H9 (cell line): ENCODE data around the gene P2RX2. TPM values are rescaled to one million over a fixed set of nuclear protein-coding genes. Genes with fewer than 3 reads are reported as not detected.

Experiments used
- DNase-seq: peaks from one replicate; pipeline ENCODE4 v3.0.0-alpha.2; 2017
- H2AFZ ChIP-seq: one replicate; pipeline ENCODE4 v1.6.1; 2013; ENCODE audit warnings: mild to moderate bottlenecking, low read length, control low read depth, moderate library complexity
- H2AK5ac ChIP-seq: 2 replicates; pipeline ENCODE4 v1.6.1; 2013; ENCODE audit warnings: low read length, control low read depth, mixed read lengths; ENCODE audit not compliant: insufficient read length
- H2BK120ac ChIP-seq: one replicate; pipeline ENCODE4 v1.6.1; 2013; ENCODE audit warnings: low read depth, mild to moderate bottlenecking, low read length, control low read depth, inconsistent platforms; ENCODE audit not compliant: poor library complexity, severe bottlenecking
- H2BK12ac ChIP-seq: 2 replicates; pipeline ENCODE4 v1.6.1; 2013; ENCODE audit warnings: low read length, control low read depth, mixed read lengths, low read depth; ENCODE audit not compliant: insufficient read length
- H2BK15ac ChIP-seq: 2 replicates; pipeline ENCODE4 v1.6.1; 2013; ENCODE audit warnings: low read depth, low read length, control low read depth
- H2BK20ac ChIP-seq: one replicate; pipeline ENCODE4 v1.6.1; 2013; ENCODE audit warnings: low read depth, mild to moderate bottlenecking, low read length, control low read depth, inconsistent platforms; ENCODE audit not compliant: poor library complexity, severe bottlenecking
- H2BK5ac ChIP-seq: 2 replicates; pipeline ENCODE4 v1.6.1; 2013; ENCODE audit warnings: low read length, control low read depth, mixed read lengths; ENCODE audit not compliant: insufficient read length
- H3K14ac ChIP-seq: 2 replicates; pipeline ENCODE4 v1.6.1; 2013; ENCODE audit warnings: low read length, control low read depth; ENCODE audit not compliant: insufficient read depth
- H3K18ac ChIP-seq: 2 replicates; pipeline ENCODE4 v1.6.1; 2013; ENCODE audit warnings: low read depth, mild to moderate bottlenecking, mixed read lengths, low read length, control low read depth; ENCODE audit not compliant: insufficient read length
- H3K23ac ChIP-seq: 2 replicates; pipeline ENCODE4 v1.6.1; 2013; ENCODE audit warnings: low read length, control low read depth, mixed read lengths, low read depth; ENCODE audit not compliant: insufficient read length
- H3K23me2 ChIP-seq: 2 replicates; pipeline ENCODE4 v1.6.1; 2013; ENCODE audit warnings: low read depth, mild to moderate bottlenecking, mixed read lengths, low read length, control low read depth; ENCODE audit not compliant: insufficient read length, poor library complexity, severe bottlenecking
- H3K27ac ChIP-seq: 2 replicates; pipeline ENCODE4 v1.5.1; 2013; ENCODE audit warnings: low read length, control low read depth, mixed read lengths, low read depth; ENCODE audit not compliant: insufficient read length
- H3K27me3 ChIP-seq: 2 replicates; pipeline ENCODE4 v1.6.1; 2013; ENCODE audit warnings: low read length, control low read depth, inconsistent platforms; ENCODE audit not compliant: insufficient read depth
- H3K4ac ChIP-seq: 2 replicates; pipeline ENCODE4 v1.6.1; 2013; ENCODE audit warnings: low read depth, mild to moderate bottlenecking, control low read depth, inconsistent platforms, low read length, moderate library complexity
- H3K4me1 ChIP-seq: 2 replicates; pipeline ENCODE4 v1.6.1; 2013; ENCODE audit warnings: low read length, control low read depth, inconsistent platforms; ENCODE audit not compliant: insufficient read depth
- H3K4me2 ChIP-seq: 2 replicates; pipeline ENCODE4 v1.6.1; 2013; ENCODE audit warnings: low read length, control low read depth, mixed read lengths; ENCODE audit not compliant: insufficient read length, insufficient read depth
- H3K56ac ChIP-seq: 2 replicates; pipeline ENCODE4 v1.6.1; 2013; ENCODE audit warnings: low read depth, mild to moderate bottlenecking, mixed read lengths, low read length, control low read depth; ENCODE audit not compliant: insufficient read length
- H3K79me1 ChIP-seq: 2 replicates; pipeline ENCODE4 v1.6.1; 2013; ENCODE audit warnings: low read depth, mild to moderate bottlenecking, moderate library complexity, low read length, control low read depth, inconsistent platforms; ENCODE audit not compliant: insufficient read depth, poor library complexity, severe bottlenecking
- H3K79me2 ChIP-seq: 2 replicates; pipeline ENCODE4 v1.6.1; 2013; ENCODE audit warnings: low read length, control low read depth, inconsistent platforms; ENCODE audit not compliant: insufficient read depth
- H3K9ac ChIP-seq: 2 replicates; pipeline ENCODE4 v1.6.1; 2013; ENCODE audit warnings: low read length, control low read depth, mixed read lengths; ENCODE audit not compliant: insufficient read length; ENCODE audit errors: extremely low read depth
- H3K9me3 ChIP-seq: one replicate; pipeline ENCODE4 v1.6.1; 2013; ENCODE audit warnings: low read depth, low read length, inconsistent platforms; ENCODE audit not compliant: control insufficient read depth
- H3T11ph ChIP-seq: one replicate; pipeline ENCODE4 v1.6.1; 2013; ENCODE audit warnings: mild to moderate bottlenecking, low read length, control low read depth, inconsistent platforms
- H4K20me1 ChIP-seq: one replicate; pipeline ENCODE4 v1.6.1; 2013; ENCODE audit not compliant: control insufficient read depth, insufficient read length, insufficient read depth
- H4K5ac ChIP-seq: 2 replicates; pipeline ENCODE4 v1.6.1; 2013; ENCODE audit warnings: low read depth, mild to moderate bottlenecking, mixed read lengths, low read length, control low read depth; ENCODE audit not compliant: insufficient read length
- H4K8ac ChIP-seq: replicated peaks from 2 replicates; pipeline ENCODE4 v1.6.1; 2013; ENCODE audit warnings: low read length, control low read depth, mixed read lengths, low read depth; ENCODE audit not compliant: insufficient read length
- H4K91ac ChIP-seq: 2 replicates; pipeline ENCODE4 v1.6.1; 2013; ENCODE audit warnings: low read depth, mild to moderate bottlenecking, moderate library complexity, mixed read lengths, low read length, control low read depth; ENCODE audit not compliant: insufficient read length
- H3K27ac Mint-ChIP-seq, 3 experiments: 2 replicates in 2 of 3; 3 replicates in 1 of 3; pipeline ENCODE4 v1.8.0; 2020 to 2021; ENCODE audit warnings: mixed read lengths in 3 of 3, mild to moderate bottlenecking in 1 of 3, moderate library complexity in 1 of 3
- H3K27me3 Mint-ChIP-seq: 2 replicates; pipeline ENCODE4 v1.8.0; 2021; ENCODE audit warnings: low read depth, mild to moderate bottlenecking, moderate library complexity, mixed read lengths
- H3K36me3 Mint-ChIP-seq, 3 experiments: 2 replicates in 2 of 3; 3 replicates in 1 of 3; pipeline ENCODE4 v1.8.0; 2020 to 2021; ENCODE audit warnings: low read depth in 3 of 3, mixed read lengths in 3 of 3; ENCODE audit not compliant: insufficient read depth in 1 of 3
- H3K4me1 Mint-ChIP-seq, 2 experiments: 2 replicates each; pipeline ENCODE4 v1.8.0; 2020; ENCODE audit warnings: mixed read lengths in 2 of 2
- H3K4me3 Mint-ChIP-seq, 2 experiments: 2 replicates in 1 of 2; 3 replicates in 1 of 2; pipeline ENCODE4 v1.8.0; 2020 to 2021; ENCODE audit warnings: mild to moderate bottlenecking in 2 of 2, mixed read lengths in 2 of 2, moderate library complexity in 1 of 2
- H3K9me3 Mint-ChIP-seq, 2 experiments: 2 replicates in 1 of 2; 3 replicates in 1 of 2; pipeline ENCODE4 v1.8.0; 2020; ENCODE audit warnings: mild to moderate bottlenecking in 2 of 2, mixed read lengths in 2 of 2, moderate library complexity in 1 of 2
- CTCF ChIP-seq: fragments of 200-600 bp; sonication (generic); conservative IDR thresholded peaks from 3 replicates; pipeline ENCODE4 v1.8.0; 2021; ENCODE audit warnings: antibody characterized with exemption, mild to moderate bottlenecking
- WGBS: extraction: QIAGEN DNeasy Blood & Tissue Kit; methylation state at CpG from one replicate; pipeline ENCODE4 v1.1.7; 2013; ENCODE audit warnings: missing lambda C conversion rate, low lambda C conversion rate, mixed read lengths; ENCODE audit not compliant: insufficient read length; ENCODE audit errors: extremely low coverage; 5-methylcytosine and 5-hydroxymethylcytosine counted together
- total RNA-seq: library from RNA; stranded (reverse); gene quantifications from 2 replicates; pipeline ENCODE4 v1.2.1, GENCODE V29; 2021

Gene P2RX2
- total RNA-seq, 1 experiment from 2014 or later = 1.8 TPM

DNA sequence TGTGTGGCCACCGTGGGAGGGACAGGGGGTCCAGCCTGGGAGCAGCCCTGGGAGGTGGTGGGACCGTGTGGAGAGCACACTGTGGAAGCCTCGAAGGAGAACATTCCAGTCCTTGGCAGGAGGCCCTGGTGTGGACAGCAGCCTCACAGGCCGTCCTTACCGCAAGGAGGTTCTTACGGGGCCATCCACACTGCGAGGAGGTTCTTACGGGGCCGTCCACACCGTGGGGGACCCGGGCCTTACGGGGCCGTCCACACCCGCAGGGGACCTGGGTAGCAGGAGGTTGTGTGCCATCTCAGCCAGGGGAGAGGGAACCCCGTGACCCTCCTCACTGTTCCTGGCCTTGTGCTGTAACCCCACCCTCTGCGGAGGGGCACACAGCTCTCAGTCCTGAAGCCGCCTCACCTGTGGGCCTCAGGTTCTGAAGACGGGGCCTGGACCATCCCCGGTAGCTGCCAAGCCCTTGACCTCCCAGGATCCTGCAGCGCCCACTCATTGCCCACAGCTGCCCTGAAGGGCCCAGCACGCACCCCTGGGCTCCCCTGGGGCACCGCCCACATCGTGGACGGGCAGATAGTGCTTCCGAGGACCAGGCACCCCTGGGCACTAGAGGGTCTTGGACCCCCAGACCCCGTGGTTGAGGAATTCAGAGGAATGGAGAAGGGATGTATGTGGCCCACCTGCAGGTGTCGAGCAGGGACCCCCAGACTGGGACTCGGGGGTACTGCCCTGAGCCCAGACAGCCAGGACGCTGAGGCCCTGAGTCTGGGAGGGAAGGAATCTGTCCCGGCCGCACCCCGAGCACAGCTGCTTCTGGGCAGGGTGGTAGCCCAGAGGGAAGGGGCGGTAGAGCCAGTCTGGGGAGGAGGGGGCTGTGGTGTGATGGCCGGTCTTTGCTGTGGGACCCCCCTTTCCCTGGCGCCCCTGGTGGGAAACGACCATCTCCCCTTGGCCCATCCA is 45.5 kb upstream of the P2RX2 start:
- Histone ChIP-seq H2BK15ac (no peak overlapping the region), H3K4ac (no peak overlapping the region), H3K56ac (no peak overlapping the region), H2BK12ac (no peak overlapping the region), H2AK5ac (no peak overlapping the region), H3K14ac (no peak overlapping the region), H3K4me2 (no peak overlapping the region), H2BK5ac (no peak overlapping the region), H3K79me2 (no peaks in the 10 kb centered on the region), H3T11ph (no peak overlapping the region), H4K8ac (no peak overlapping the region), H3K9me3 (no peaks in the 10 kb centered on the region), H4K91ac (no peak overlapping the region), H4K5ac (no peak overlapping the region), H3K27ac (no peak overlapping the region), H3K4me1 (no peaks in the 10 kb centered on the region), H4K20me1 (no peaks in the 10 kb centered on the region), H3K27me3 (no peaks in the 10 kb centered on the region), H2BK120ac (no peak overlapping the region), H3K23me2 (no peaks in the 10 kb centered on the region), H3K79me1 (no peaks in the 10 kb centered on the region), H2BK20ac (no peak overlapping the region), H2AFZ (no peak overlapping the region), H3K9ac (no peak overlapping the region), H3K23ac (no peak overlapping the region), H3K18ac (no peak overlapping the region)
- H3K9me3 Mint-ChIP-seq = no peaks in the 10 kb centered on the region
- no peaks in the 10 kb centered on the region for H3K4me1 Mint-ChIP-seq
- no peak overlapping the region for H3K4me3 Mint-ChIP-seq
- peaks cover 3% of the 10 kb centered on the region for H3K27me3 Mint-ChIP-seq
- WGBS = no CpG with 5 or more reads among the region's 36 CpGs
- peaks cover 16 to 39% (median 31%) of the 10 kb centered on the region in 3 experiments; a peak in 6 of 7 replicates for H3K36me3 Mint-ChIP-seq
- DNase-seq = no peak
- no peak overlapping the region for H3K27ac Mint-ChIP-seq
- TF ChIP-seq CTCF = no peak
